ENCODE measurements around the gene ZNF219. TPM values are rescaled to one million over a fixed set of nuclear protein-coding genes. Genes with fewer than 3 reads are reported as not detected.

ZNF219 gene
- total and polyA plus RNA-seq, 2 of the 13 experiments (the other 11 are each of a cell fraction or from before 2014, with no cell fraction given): 34.5 to 36.6 TPM

GRCh38 chr14:21106498-21107282 lies 8.2 kb upstream of the ZNF219 start (continued):
- TF ChIP-seq MAZ (IDR thresholded peaks at IDR 0.05; ENCODE audit: borderline replicate concordance, low read depth, low read length): no peak
- TF ChIP-seq MAZ (CRISPR knock-in tag; IDR thresholded peaks at IDR 0.05; ENCODE audit: low read depth): 0 out of 2 replicates have a peak, but pooled peaks have one; percentile 21
- peak; percentile 84 for TF ChIP-seq ATF2 (CRISPR knock-in tag; IDR thresholded peaks at IDR 0.05)
- TF ChIP-seq NFKB2 (CRISPR knock-in tag; IDR thresholded peaks at IDR 0.05; ENCODE audit: borderline replicate concordance): peak; percentile 76; the same call in 1 of the 2 replicates
- no peak for TF ChIP-seq LCORL (IDR thresholded peaks at IDR 0.05)
- peak; percentile 81; the same call in 1 of the 2 replicates for TF ChIP-seq LCORL (CRISPR knock-in tag; IDR thresholded peaks at IDR 0.05)

GRCh38 chr14:21106176-21106497 lies 7.7 kb upstream of the ZNF219 start:
- DNase-seq (ENCODE audit: low spot score): no peak
- Histone ChIP-seq H3K4me2 (ENCODE audit: low read depth, low read length) (peak overlapping the region; percentile 94), H3K27me3 (ENCODE audit: control insufficient read depth in 1 of 2, insufficient read depth in 2 of 2, low read length in 2 of 2) (no peaks in the 10 kb centered on the region; a peak in 1 of 5 replicates), H3K4me1 (ENCODE audit: insufficient read depth, low read length) (peaks cover 81% of the 10 kb centered on the region), H3K27ac (ENCODE audit: extremely low read length, insufficient read depth, low read length) (peak overlapping the region; percentile 53), H4K20me1 (ENCODE audit: insufficient read depth, low read length) (no peaks in the 10 kb centered on the region), H3K4me3 (replicated peaks in 1 of 3; ENCODE audit: insufficient read depth in 1 of 3, low read depth in 2 of 3, low read length in 3 of 3) (peak overlapping the region; percentile 51 to 67 (median 62)), H3K9ac (ENCODE audit: insufficient read depth, low read depth, low read length) (peak overlapping the region; percentile 58), H3K9me3 (ENCODE audit: low read length) (no peaks in the 10 kb centered on the region), H2AFZ (ENCODE audit: low read length) (peak overlapping the region; percentile 95), H3K36me3 (replicated peaks in 1 of 2; ENCODE audit: control insufficient read depth in 1 of 2, insufficient read depth in 2 of 2, low read length in 2 of 2) (no peaks in the 10 kb centered on the region), H3K79me2 (ENCODE audit: insufficient read depth, low read length) (peaks cover 11% of the 10 kb centered on the region)
- TF ChIP-seq FOXP4 (CRISPR knock-in tag; IDR thresholded peaks at IDR 0.05): 0 out of 2 replicates have a peak, but pooled peaks have one; percentile 4
- 0 out of 2 replicates have a peak, but pooled peaks have one; percentile 35 for TF ChIP-seq ZMAT3 (CRISPR knock-in tag; conservative IDR thresholded peaks at IDR 0.05)
- peak; percentile 43; the same call in 1 of the 2 replicates for TF ChIP-seq ZNF281 (CRISPR knock-in tag; IDR thresholded peaks at IDR 0.05; ENCODE audit: borderline replicate concordance)
- peak; percentile 26 for TF ChIP-seq PRPF4 (IDR thresholded peaks at IDR 0.05; ENCODE audit: low read depth, low read length, poor library complexity, severe bottlenecking)
- TF ChIP-seq NCOA2 (CRISPR knock-in tag; IDR thresholded peaks at IDR 0.05): no peak
- intact Hi-C loops (cut with micrococcal nuclease; ENCODE audit: unreplicated experiment): no loop called here
- in situ Hi-C loops (cut with HindIII; ENCODE audit: extremely low pct_ligation_motif_present, low pct_unique_long_range_greater_than_20kb): no loop called here
- ChIA-PET POLR2A (interaction anchor here (0.6 to 4.7 kb wide), 3 partner anchors 11 to 22 kb away, joined by 3 to 91 read pairs (median 9); no protein-coding TSS in a partner anchor), CTCF (ENCODE audit: low intra/inter-chr PET ratio, low total read pairs) (interaction anchor here (2.0 to 8.0 kb wide), 5 partner anchors 13 to 94 kb away, joined by 7 to 320 read pairs (median 31); partner anchors contain the start of genes ARHGEF40 and ZNF219)
- no TSS peak for BruUV-seq (replicated peaks)
- FAIRE-seq: no peak
- ATAC-seq: no peak
- WGBS (ENCODE audit: low lambda C conversion rate): 24% methylated on average over 4 of the region's 4 CpGs

Data from HepG2 (cell line).